Ascending aorta (tissue), 2 donors: Measurements from ENCODE around the gene SURF2. TPM values are rescaled to one million over a fixed set of nuclear protein-coding genes. Genes with fewer than 3 reads are reported as not detected.

Source experiments
- DNase-seq, 2 donors: peaks; one replicate each; pipeline ENCODE4 v3.0.0-alpha.2; 2019; ENCODE audit warnings: low spot score in 2 of 2
- H3K27ac ChIP-seq, 2 donors: fragments of 200-600 bp; sonication (generic); one replicate each; pipeline ENCODE4 v1.5.1; 2016 to 2017; ENCODE audit warnings: mild to moderate bottlenecking in 1 of 2
- H3K27me3 ChIP-seq: fragments of 200-600 bp; sonication (generic); one replicate; pipeline ENCODE4 v1.5.1; 2017
- H3K36me3 ChIP-seq, 2 donors: fragments of 200-600 bp; sonication (generic); one replicate each; pipeline ENCODE4 v1.5.1; 2016
- H3K4me1 ChIP-seq, 2 donors: fragments of 200-600 bp; sonication (generic); one replicate each; pipeline ENCODE4 v1.5.1; 2016 to 2017; ENCODE audit warnings: mild to moderate bottlenecking in 1 of 2
- H3K4me3 ChIP-seq, 2 donors: fragments of 200-600 bp; sonication (generic); one replicate each; pipeline ENCODE4 v1.5.1; 2016 to 2017; ENCODE audit warnings: mild to moderate bottlenecking in 1 of 2
- H3K9me3 ChIP-seq, 2 donors: fragments of 200-600 bp; sonication (generic); one replicate each; pipeline ENCODE4 v1.5.1; 2016
- intact Hi-C: fragments of 100-400 bp; cut with DNase I; formaldehyde crosslinking; loops from one replicate; pipeline ENCODE4 v1.15.1; 2023
- total RNA-seq: library from RNA; depleted of rRNA; stranded (reverse); fragments of >200 nt; gene quantifications from one replicate; pipeline ENCODE4 v1.1.0, GENCODE V29; 2016
- TF ChIP-seq, protein P1 (sequence below), 3 experiments: fragments of 200-600 bp in 2 of 3; fragments of 450-650 bp in 1 of 3; sonication (generic) in 2 of 3; IDR thresholded peaks; one replicate each; pipeline ENCODE4 v1.5.1; 2016 to 2019; ENCODE audit warnings: antibody characterized with exemption in 3 of 3, mild to moderate bottlenecking in 1 of 3, moderate library complexity in 1 of 3

The SURF2 gene
- total RNA-seq, 1 donor from 2014 or later = 4.4 TPM

DNA sequence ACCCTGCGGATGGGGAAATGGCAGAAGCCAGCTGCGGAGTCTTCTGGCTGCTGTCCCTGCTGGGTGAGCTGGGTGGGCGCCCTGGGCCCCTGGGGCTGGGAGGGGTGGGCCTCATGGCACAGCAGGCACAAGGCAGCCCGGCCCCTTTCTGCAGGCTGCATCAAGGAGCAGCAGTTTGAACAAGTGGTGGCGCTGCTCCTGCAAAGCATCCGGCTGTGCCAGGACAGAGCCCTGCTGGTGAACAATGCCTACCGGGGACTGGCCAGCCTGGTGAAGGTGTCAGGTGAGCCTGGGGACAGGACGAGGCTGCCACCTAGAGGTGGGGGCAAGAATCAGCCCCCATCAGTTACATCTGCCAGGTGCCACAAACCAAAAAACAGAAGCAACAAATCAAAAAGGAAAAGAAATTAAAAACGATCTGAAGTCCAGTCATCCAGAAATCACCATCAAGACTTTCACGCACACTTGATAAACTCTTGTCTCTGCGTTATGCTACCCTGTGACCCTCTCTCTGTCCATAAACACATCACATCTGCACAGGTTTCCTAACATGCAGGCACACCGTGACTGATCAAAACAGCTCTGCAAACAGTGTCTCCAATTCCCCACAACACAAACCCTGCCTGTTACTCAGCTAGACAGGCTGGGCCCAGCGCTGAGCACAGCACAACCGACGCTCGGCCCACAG lies 47.6 kb downstream of the SURF2 start:
- no peak overlapping the region for H3K27ac ChIP-seq
- H3K4me1 ChIP-seq = no peaks in the 10 kb centered on the region
- peaks cover 23 to 42% of the 10 kb centered on the region in 2 donors for H3K36me3 ChIP-seq
- no peaks in the 10 kb centered on the region for H3K9me3 ChIP-seq
- no peak for DNase-seq
- intact Hi-C loops = no loop called here
- no peaks in the 10 kb centered on the region for H3K27me3 ChIP-seq
- TF ChIP-seq, protein P1, sequence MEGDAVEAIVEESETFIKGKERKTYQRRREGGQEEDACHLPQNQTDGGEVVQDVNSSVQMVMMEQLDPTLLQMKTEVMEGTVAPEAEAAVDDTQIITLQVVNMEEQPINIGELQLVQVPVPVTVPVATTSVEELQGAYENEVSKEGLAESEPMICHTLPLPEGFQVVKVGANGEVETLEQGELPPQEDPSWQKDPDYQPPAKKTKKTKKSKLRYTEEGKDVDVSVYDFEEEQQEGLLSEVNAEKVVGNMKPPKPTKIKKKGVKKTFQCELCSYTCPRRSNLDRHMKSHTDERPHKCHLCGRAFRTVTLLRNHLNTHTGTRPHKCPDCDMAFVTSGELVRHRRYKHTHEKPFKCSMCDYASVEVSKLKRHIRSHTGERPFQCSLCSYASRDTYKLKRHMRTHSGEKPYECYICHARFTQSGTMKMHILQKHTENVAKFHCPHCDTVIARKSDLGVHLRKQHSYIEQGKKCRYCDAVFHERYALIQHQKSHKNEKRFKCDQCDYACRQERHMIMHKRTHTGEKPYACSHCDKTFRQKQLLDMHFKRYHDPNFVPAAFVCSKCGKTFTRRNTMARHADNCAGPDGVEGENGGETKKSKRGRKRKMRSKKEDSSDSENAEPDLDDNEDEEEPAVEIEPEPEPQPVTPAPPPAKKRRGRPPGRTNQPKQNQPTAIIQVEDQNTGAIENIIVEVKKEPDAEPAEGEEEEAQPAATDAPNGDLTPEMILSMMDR (IDR thresholded peaks at IDR 0.05) = peak in 2 of 3 experiments; percentile 20 to 26
- no peak overlapping the region for H3K4me3 ChIP-seq

DNA sequence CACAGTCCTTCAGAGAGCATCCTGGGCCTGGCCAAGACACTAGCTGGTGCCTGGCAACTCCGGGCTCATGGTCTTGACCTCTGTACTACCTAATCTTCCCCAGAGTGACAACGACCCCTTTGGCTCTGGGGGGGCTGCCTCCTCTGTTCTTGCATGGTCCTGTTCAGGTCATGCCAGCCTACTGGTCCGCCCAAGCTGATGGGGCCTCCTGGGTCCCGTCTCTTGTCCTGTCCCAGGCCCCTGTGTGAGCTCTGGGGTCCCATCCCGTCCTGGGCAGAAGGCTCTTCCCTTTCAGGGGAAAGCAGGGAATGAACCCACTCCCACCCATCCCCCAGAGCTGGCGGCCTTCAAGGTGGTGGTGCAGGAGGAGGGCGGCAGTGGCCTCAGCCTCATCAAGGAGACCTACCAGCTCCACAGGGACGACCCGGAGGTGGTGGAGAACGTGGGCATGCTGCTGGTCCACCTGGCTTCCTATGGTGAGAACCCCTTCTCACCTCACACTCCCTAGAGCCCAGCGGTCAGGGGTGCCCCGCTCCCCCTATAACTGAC lies 48.2 kb downstream of the SURF2 start:
- no peaks in the 10 kb centered on the region for H3K9me3 ChIP-seq
- peaks cover 23 to 47% of the 10 kb centered on the region in 2 donors for H3K36me3 ChIP-seq
- no peak overlapping the region for H3K4me3 ChIP-seq
- no peaks in the 10 kb centered on the region for H3K27me3 ChIP-seq
- H3K4me1 ChIP-seq = no peaks in the 10 kb centered on the region
- intact Hi-C loops = loop anchor here (5.0 kb wide), 1 partner anchor 323 kb away; no protein-coding TSS in a partner anchor
- TF ChIP-seq, protein P1 (IDR thresholded peaks at IDR 0.05) = no peak
- no peak overlapping the region for H3K27ac ChIP-seq
- no peak for DNase-seq

DNA sequence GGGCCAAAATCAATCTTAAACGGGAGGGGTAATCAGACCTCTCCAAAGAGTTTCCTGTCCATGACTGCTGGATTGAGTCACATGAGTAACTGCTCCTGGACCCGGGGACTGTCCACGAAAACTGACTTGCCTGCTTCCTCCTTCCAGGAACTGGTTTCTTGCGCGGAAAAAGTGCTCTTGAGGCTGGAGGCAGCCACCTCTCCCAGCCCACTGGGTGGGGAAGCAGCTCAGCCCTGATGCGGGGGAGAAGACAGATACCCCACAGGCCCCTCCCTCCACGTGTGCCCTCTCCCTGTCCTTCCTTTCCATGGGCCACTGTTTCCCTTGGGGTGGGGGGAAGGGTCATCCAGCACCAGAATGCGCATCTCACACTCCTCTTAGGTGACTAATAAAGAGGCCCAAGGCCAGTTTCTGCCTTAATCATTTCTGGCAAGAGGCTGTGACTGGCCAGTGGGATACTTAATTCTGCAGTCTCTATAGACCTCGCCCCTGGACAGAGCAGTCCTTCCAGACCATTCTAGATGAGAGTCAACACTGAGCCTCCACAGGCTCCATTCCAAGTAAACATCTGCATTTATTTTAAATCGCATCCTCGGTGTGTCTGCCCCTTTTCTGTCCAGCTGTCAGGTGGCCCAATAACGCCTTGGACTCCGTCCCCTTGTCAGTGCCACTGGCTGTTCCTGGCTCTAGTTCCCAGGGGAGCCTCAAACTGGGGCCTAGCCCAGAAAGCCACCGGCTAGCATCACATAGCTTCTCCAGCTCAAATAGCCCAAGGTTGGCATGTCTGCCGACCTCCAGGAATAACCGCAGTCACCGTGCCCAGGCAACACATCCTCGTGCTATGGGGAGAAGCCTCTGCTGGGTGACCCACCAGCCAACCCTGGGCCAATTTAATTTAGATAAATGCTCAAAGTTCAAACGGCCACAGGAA lies 49.4 kb downstream of the SURF2 start:
- intact Hi-C loops = loop anchor here (1.0 to 5.0 kb wide), 2 partner anchors 81 to 322 kb away; no protein-coding TSS in a partner anchor

DNA sequence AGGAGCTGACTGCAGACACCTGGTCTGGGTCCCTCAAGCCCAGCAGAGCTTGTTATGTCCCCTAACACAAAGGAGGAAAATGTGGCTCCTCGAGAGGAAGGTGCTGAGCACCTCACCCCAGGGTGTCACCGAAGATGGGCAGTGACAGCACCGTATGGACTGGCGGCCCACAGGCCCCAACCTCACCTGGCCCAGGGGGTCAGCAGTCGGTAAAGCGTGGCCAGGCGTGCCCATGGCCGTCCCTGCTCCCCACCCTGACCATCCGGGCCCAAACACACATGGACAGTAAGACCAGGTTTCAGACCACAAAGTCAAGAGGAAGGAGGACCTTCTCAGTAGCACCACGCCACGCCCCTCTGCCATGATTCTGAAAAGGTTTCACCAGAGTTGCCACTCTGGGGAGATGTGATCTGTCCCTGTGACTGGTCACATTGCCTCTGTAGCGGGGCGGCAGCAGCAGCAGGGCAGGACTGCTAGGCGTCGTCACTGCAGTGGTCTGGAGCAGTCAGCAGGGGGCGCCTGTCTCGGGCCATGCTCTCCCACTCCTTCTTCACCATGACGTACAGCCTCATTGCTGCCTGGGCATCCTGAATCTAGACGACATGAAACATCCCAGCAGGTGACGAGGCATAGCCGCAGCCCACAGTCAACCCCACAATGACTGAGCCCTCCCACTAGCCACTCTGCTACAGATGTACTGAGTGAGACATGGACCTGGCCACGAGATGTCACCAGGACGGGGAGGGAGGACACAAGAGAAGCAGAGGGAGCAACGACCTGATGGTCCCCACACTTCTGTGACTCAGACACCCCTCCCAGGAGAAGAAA lies 50.3 kb downstream of the SURF2 start:
- H3K4me3 ChIP-seq = no peak overlapping the region
- H3K9me3 ChIP-seq = no peaks in the 10 kb centered on the region
- peak; percentile 16 to 79 for DNase-seq
- H3K36me3 ChIP-seq = peaks cover 43 to 66% of the 10 kb centered on the region in 2 donors
- no peak overlapping the region for H3K27ac ChIP-seq
- H3K4me1 ChIP-seq = no peaks in the 10 kb centered on the region
- intact Hi-C loops = loop anchor here (1.0 to 5.0 kb wide), 2 partner anchors 80 to 321 kb away; no protein-coding TSS in a partner anchor
- H3K27me3 ChIP-seq = no peaks in the 10 kb centered on the region
- TF ChIP-seq, protein P1 (IDR thresholded peaks at IDR 0.05) = peak; percentile 84 to 87 (median 87)

More for the DNA sequence above, 49.4 kb downstream of the SURF2 start:
- Histone ChIP-seq H3K36me3 (peaks cover 33 to 56% of the 10 kb centered on the region in 2 donors), H3K4me1 (no peaks in the 10 kb centered on the region), H3K27me3 (no peaks in the 10 kb centered on the region), H3K9me3 (no peaks in the 10 kb centered on the region), H3K27ac (no peak overlapping the region), H3K4me3 (no peak overlapping the region)
- no peak for DNase-seq
- TF ChIP-seq, protein P1 (IDR thresholded peaks at IDR 0.05) = no peak

DNA sequence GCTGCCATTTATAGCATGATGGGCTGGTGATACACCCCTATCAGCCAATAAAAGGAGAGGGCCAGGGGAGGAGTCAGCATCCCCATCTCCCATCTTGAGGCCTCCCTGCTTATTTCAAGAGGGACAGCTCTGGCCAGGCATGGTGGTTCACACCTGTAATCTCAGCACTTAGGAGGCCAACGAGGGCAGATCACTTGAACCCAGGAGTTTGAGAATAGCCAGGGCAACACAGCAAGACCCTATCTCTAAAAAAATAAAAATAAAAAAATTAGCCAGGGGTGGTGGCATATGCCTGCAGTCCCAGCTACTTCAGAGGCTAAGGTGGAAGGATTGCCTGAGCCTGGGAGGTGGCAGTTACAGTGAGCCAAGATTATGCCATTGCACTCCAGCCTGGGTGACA lies 51.7 kb downstream of the SURF2 start:
- Histone ChIP-seq H3K9me3 (no peaks in the 10 kb centered on the region), H3K27ac (no peak overlapping the region), H3K27me3 (no peaks in the 10 kb centered on the region), H3K36me3 (peaks cover 56 to 79% of the 10 kb centered on the region in 2 donors), H3K4me1 (no peaks in the 10 kb centered on the region), H3K4me3 (no peak overlapping the region)
- no peak for DNase-seq
- TF ChIP-seq, protein P1 (IDR thresholded peaks at IDR 0.05) = no peak
- intact Hi-C loops = loop anchor here (5.0 kb wide), 1 partner anchor 319 kb away; no protein-coding TSS in a partner anchor
